ENCODE measurements around the gene AFTPH.

Gene AFTPH

GRCh38 chr2:64542071-64543007 lies 18.2 kb downstream of the AFTPH start:
- DNase-seq = no peak

DNA sequence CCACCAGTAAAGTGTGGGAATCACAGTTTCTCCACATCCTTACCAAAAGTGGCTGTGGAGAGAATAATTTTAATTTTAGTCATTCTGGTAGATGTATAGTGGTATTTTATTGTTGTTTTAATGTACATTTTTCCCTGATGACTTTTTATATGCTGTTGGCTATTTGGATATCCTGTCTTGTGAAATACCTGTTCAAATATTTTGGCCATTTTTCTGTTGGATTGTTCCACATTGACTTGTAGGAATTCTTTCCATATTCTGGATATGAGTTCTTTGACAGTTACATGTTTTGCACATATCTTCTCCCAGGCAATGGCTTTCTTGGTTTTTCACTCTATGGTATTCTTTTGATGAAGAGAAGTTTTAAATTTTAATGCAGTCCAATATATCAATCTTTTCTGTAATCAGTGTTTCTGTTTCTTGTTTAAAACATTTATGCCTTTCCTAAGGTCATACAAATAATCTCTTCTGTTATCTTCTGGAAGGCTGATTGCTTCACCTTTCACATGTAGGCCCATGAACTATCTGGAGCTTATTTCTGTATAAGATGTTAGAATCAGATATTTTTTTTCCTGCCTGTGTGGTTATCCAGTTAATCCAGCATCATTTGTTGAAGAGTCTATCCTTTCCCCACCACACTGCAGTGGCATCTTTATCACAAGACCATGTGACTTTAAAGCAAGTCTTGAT lies 19.0 kb downstream of the AFTPH start:
- no peak for DNase-seq

DNA sequence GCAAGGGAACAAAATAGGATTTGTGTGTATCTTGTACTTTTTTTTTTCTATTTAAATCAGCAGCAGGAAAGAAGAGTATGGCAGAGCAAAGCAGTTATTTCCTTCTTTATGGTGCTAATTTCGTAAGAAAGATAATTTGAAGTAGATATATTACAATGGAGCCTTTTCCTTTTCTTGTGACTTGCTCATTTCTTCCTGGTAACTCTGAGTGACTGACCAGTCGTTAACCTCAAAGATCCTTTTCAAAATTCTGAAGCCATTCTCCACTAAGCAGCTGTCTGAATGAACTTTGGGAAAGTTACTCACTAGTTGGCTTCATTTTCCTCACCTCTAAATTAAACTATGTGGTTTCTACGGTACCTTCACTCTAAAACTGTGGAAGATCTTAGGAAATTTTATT lies 24.6 kb downstream of the AFTPH start:
- no peak for DNase-seq

DNA sequence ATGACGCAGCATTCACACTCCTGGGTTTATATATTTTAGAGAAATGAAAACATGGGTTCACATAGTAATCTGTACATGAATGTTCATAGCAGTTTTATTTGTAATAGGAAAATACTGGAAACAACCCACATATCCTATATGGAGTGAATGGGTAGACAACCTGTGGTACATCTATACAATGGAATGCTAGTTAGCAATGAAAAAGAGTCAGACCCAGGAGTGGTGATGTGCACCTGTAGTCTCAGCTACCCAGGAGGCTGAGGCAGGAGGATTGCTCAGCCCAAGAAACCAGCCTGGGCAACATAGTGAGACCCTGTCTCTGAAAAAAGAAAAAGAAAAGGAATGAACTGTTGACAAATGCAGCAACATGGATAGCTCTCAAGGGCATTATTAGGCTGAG lies 25.9 kb downstream of the AFTPH start:
- DNase-seq = no peak

DNA sequence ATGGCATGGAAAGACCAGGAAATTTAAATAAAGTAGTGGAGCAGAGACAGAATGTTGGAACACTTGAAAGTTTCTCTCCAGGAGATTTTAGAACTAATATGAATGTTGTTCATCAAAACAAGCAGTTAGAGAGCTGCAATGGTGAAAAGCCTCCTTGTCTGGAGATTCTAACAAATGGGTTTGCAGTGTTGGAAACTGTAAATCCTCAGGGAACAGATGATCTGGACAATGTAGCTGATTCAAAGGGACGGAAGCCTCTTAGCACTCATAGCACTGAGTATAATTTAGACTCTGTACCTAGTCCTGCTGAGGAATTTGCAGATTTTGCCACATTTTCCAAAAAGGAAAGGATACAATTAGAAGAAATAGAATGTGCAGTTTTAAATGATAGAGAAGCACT lies 27.7 kb downstream of the AFTPH start:
- no peak for DNase-seq

- no peak for DNase-seq
Observed at GRCh38 chr2:64554117-64554516, 30.0 kb downstream of the AFTPH start.

- no peak for DNase-seq
Observed at GRCh38 chr2:64558445-64559081, 34.4 kb downstream of the AFTPH start.

GRCh38 chr2:64562148-64562784 lies 38.1 kb downstream of the AFTPH start:
- DNase-seq = no peak

GRCh38 chr2:64563436-64563938 lies 39.4 kb downstream of the AFTPH start:
- no peak for DNase-seq

- DNase-seq = no peak
Observed at GRCh38 chr2:64565949-64566710, 42.0 kb downstream of the AFTPH start.

GRCh38 chr2:64567473-64567872 lies 43.3 kb downstream of the AFTPH start:
- DNase-seq = no peak

DNA sequence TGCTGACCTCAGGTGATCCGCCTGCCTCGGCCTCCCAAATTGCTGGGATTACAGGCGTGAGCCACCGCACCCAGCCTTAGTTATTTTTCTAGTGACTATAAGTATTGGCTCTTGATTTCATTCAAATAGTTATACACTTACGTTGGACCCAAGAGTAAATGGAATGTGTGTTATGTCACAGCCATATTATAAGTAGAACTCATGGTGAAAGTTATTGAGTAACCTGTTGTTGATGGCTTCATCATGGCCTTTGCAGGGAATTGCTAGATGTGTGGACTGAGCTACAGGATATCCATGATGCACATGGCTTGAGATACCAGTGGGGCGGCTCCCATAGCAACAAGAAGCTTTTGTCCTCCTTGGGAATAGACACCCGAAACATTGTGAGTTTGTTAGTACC lies 44.7 kb downstream of the AFTPH start:
- DNase-seq = no peak

DNA sequence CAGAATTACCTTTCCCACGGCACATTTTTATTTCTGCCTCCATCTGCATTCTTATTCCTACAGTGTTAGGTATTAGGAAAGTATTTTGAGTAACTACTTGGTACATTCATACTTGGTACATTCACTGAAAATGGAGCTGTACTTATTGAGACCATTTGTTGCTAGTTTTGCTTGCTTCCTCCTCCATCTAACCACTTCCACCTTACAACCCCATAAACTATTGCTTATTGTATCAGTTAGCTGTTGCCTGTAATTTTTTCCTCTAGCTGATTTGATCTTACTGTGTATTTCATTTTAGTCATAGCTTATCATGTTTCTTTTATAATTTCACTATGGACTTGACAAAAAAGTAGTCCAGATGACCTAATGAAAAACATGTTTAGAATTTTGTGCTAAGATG lies 50.7 kb downstream of the AFTPH start:
- no peak for DNase-seq

DNA sequence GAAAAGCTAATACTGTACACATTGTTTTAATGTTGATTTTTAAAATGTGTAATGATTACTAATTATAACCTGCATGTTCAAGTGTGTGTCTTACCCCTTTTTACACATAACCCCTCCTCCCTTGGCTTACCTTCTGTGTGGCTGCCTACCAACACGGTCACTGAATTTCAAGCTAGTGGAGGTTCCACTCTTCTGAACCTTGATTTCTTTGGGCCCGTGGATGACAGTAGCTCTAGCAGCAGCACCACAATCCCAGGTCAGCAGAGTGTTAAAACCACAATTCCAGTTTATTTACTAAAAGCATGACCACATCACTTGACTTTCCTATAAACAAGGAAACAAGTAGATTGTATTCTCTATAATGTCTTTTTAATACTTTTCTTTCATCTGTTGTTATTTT lies 56.9 kb downstream of the AFTPH start:
- no peak for DNase-seq

DNA sequence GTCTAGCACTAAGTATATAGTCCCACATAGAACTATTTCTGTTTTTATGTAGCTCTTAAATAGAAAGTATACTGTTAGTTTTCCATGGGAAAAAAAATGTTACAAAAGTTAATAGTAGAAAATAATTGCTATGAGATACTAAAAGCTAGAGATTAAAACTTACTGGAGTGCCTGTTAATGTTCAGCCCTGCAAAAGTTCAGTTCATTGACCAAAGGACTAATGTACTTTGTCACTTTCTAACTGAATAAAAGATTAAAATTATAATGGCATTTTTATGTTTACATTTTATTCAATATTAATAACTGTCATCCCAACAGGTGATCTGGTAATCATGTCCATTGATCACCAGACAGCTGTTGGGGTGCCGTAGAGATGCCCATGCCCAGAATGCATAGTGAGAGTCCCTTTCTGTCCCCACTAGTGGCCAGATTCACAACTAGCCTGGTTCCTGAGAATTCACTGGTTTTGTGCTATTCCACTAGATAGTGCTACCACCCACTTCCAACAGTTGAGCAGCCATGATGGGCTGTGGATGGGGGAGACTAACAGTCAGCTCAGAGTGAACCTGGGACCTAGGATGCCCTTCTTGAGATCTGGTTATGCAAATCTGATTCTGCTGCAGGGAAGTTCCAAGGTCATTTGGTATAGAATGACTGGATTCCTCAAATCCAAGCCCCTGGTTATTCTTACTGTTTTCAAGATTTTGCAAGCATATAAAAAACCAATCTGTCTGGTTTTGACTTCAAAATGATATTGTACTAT lies 57.8 kb downstream of the AFTPH start:
- DNase-seq = no peak

DNA sequence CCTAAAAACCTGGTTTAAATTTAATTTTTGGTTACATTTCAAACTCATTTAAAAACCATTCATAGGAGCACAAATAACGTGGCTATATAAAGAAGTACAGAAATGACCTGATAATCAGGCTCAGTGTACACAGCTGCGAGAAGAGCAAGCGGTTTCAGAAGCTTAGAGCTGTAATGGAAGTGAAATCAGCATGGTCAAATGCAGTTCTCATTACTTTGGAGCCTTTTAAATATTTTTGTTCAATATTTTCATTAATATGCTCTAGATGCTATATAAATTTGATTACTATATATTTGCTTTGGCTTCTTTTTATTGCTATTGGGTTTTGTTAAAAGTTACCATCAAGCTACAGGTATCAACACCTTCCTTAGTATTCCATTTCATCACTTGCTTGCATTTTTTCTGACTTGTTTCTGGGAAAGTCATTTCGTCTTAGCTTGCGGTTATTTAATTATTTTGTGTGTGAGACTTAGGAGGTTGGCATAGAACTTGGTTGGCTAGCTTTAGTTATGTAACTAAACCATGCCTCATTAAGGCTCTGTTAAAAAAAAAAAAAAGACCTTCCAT lies 58.7 kb downstream of the AFTPH start:
- no peak for DNase-seq

DNA sequence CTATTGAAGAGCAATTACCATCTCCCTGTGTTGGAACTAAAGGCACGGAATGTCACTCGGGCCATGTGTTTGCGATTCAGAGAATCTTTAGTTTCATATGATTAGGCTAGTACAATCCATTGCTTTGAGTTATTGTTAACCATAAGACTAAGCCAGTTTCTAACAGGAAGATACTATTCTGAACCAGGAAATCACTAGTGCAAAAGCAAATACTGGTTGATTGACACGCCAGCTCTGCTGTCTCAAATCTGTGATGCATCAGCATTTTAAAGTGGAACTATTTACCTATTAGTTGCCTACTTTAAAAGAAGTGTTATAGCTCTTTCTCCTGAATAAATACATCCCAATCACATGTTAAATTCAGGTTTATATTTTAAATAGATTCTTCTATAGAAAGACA lies 61.9 kb downstream of the AFTPH start:
- DNase-seq = no peak

DNA sequence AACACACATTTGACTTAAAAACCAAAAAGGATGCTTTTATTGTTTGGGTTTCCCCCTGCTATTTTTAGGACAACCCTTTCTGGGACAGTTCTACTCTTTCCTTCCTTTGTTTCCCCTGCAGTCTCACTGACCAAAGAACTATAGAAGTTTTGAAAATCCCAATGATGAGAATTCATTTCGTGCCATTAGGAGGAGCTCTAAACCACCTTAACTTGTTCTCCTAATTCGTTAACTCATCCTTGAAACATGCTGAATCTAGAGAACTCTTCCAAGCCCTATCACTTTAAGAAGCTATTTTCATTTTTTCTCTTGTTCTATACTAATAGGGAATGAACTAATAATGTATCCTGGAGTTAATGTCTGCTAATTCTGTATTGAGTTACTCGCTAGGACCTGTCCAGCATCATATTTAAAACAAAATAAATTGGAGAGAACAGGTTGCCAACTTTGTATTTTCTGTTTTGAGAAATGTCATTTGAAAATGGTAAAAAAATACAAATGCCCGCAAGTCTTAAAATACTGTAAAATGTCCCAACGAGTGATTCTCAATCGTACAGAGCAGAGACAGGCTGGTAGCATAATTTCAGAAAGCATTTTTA lies 62.9 kb downstream of the AFTPH start:
- peak; percentile 28 for DNase-seq

- DNase-seq = no peak
Observed at GRCh38 chr2:64587561-64587960, 63.4 kb downstream of the AFTPH start.

DNA sequence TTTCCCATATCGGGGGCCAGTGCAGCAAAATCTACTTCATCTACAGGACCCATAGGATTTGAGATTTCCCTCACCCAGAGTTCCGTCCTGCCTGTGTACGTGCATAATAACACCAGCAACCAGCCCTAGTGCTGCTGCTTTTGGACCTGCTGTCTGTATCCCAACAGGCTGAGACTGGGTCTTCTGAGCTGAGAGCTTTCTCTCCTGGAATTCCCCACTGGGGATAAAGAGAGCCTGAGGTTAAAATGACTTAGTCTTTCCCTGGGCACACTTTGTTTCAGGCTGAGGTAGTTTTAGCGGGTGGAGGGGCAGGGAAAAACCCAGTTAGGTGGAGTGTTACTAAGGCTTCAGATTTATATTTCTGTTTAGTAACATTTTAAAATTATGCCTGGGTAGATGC lies 67.1 kb downstream of the AFTPH start:
- DNase-seq = no peak

All from NCI-H1436 (cell line).